Large intestine (tissue), 3 donors: Measurements from ENCODE around the gene MRM1. TPM values are rescaled to one million over a fixed set of nuclear protein-coding genes. Genes with fewer than 3 reads are reported as not detected.

Experiments used
- DNase-seq, 2 donors: peaks; one replicate each; pipeline versions ENCODE4 v3.0.0 to v3.0.0-alpha.2; 2013
- H3K27ac ChIP-seq: one replicate; pipeline ENCODE4 v1.5.1; 2013; ENCODE audit warnings: low read length
- H3K27me3 ChIP-seq: 2 replicates; pipeline ENCODE4 v1.6.1; 2013; ENCODE audit warnings: low read length; ENCODE audit not compliant: control insufficient read depth, insufficient read depth
- H3K36me3 ChIP-seq: 2 replicates; pipeline ENCODE4 v1.6.1; 2013; ENCODE audit warnings: low read length; ENCODE audit not compliant: control insufficient read depth, insufficient read depth
- H3K4me1 ChIP-seq: one replicate; pipeline ENCODE4 v1.6.1; 2013; ENCODE audit warnings: low read length; ENCODE audit not compliant: control insufficient read depth, insufficient read depth
- H3K4me3 ChIP-seq: one replicate; pipeline ENCODE4 v1.5.1; 2013; ENCODE audit warnings: low read length
- H3K9me3 ChIP-seq: one replicate; pipeline ENCODE4 v1.6.1; 2013; ENCODE audit warnings: mild to moderate bottlenecking, low read depth, low read length, moderate library complexity; ENCODE audit not compliant: control insufficient read depth
- WGBS: methylation state at CpG from one replicate; pipeline ENCODE4 v1.1.5; 2013; ENCODE audit warnings: low lambda C conversion rate; ENCODE audit not compliant: insufficient coverage; 5-methylcytosine and 5-hydroxymethylcytosine counted together
- polyA plus RNA-seq: library from polyadenylated mRNA; unstranded; fragments of 120-200 nt; gene quantifications from one replicate; pipeline ENCODE4 v1.2.1, GENCODE V29; 2013

The MRM1 gene
- polyA plus RNA-seq, 1 donor, result 6.9 TPM

- Histone ChIP-seq H3K36me3 (peaks cover 42% of the 10 kb centered on the region), H3K4me3 (peak within 1 kb of the TSS; percentile 90), H3K4me1 (peaks cover 35% of the 10 kb centered on the region), H3K27ac (peak within 1 kb of the TSS; percentile 98), H3K27me3 (no peaks in the 10 kb centered on the region), H3K9me3 (no peaks in the 10 kb centered on the region)
- WGBS, result no CpG with 5 or more reads among the region's 87 CpGs
- DNase-seq, result peak; percentile 75 to 87
Observed at GRCh38 chr17:36591434-36592315, 9.7 kb upstream of the MRM1 start, which contains the start of gene DHRS11. Gene DHRS11 (plus strand): TSS chr17:36591879. CDS start chr17:36592010, 131 bp downstream.

- no peaks in the 10 kb centered on the region for H3K27me3 ChIP-seq
- H3K36me3 ChIP-seq, result peaks cover 40% of the 10 kb centered on the region
- WGBS, result no CpG with 5 or more reads among the region's 20 CpGs
- peak overlapping the region; percentile 98 for H3K27ac ChIP-seq
- no peak for DNase-seq
- H3K4me1 ChIP-seq, result peaks cover 40% of the 10 kb centered on the region
- peak overlapping the region; percentile 90 for H3K4me3 ChIP-seq
- H3K9me3 ChIP-seq, result no peaks in the 10 kb centered on the region
Observed at GRCh38 chr17:36592316-36592715, 9.1 kb upstream of the MRM1 start.

- DNase-seq, result peak; percentile 95 to 98
- Histone ChIP-seq H3K36me3 (peaks cover 40% of the 10 kb centered on the region), H3K27ac (peak overlapping the region; percentile 98), H3K27me3 (no peaks in the 10 kb centered on the region), H3K4me3 (peak overlapping the region; percentile 90), H3K9me3 (no peaks in the 10 kb centered on the region), H3K4me1 (peaks cover 45% of the 10 kb centered on the region)
- WGBS, result no CpG with 5 or more reads among the region's 4 CpGs
Observed at GRCh38 chr17:36592716-36593321, 8.6 kb upstream of the MRM1 start.

GRCh38 chr17:36593656-36594316 lies 7.6 kb upstream of the MRM1 start:
- Histone ChIP-seq H3K4me1 (peaks cover 55% of the 10 kb centered on the region), H3K4me3 (peak overlapping the region; percentile 90)
- no CpG with 5 or more reads among the region's 8 CpGs for WGBS

GRCh38 chr17:36594626-36595401 lies 6.6 kb upstream of the MRM1 start:
- WGBS, result no CpG with 5 or more reads among the region's 13 CpGs
- peak; percentile 61 to 71 for DNase-seq
- H3K9me3 ChIP-seq, result no peaks in the 10 kb centered on the region
- H3K27me3 ChIP-seq, result no peaks in the 10 kb centered on the region
- H3K4me1 ChIP-seq, result peaks cover 65% of the 10 kb centered on the region
- peaks cover 47% of the 10 kb centered on the region for H3K36me3 ChIP-seq
- H3K27ac ChIP-seq, result peak overlapping the region; percentile 98
- H3K4me3 ChIP-seq, result no peak overlapping the region

More at GRCh38 chr17:36593656-36594316, 7.6 kb upstream of the MRM1 start:
- Histone ChIP-seq H3K27me3 (no peaks in the 10 kb centered on the region), H3K9me3 (no peaks in the 10 kb centered on the region), H3K36me3 (peaks cover 42% of the 10 kb centered on the region), H3K27ac (peak overlapping the region; percentile 98)
- peak; percentile 50 to 83 for DNase-seq

GRCh38 chr17:36597226-36597625 lies 4.2 kb upstream of the MRM1 start:
- H3K36me3 ChIP-seq, result peaks cover 48% of the 10 kb centered on the region
- no peaks in the 10 kb centered on the region for H3K9me3 ChIP-seq
- peaks cover 74% of the 10 kb centered on the region for H3K4me1 ChIP-seq
- H3K27ac ChIP-seq, result peak overlapping the region; percentile 84
- WGBS, result 40% methylated on average over 1 of the region's 6 CpGs
- no peak overlapping the region for H3K4me3 ChIP-seq
- H3K27me3 ChIP-seq, result no peaks in the 10 kb centered on the region
- peak; percentile 87 to 92 for DNase-seq

- no peaks in the 10 kb centered on the region for H3K9me3 ChIP-seq
- DNase-seq, result no peak
- peaks cover 79% of the 10 kb centered on the region for H3K4me1 ChIP-seq
- no CpG with 5 or more reads among the region's 11 CpGs for WGBS
- peak overlapping the region; percentile 84 for H3K27ac ChIP-seq
- H3K4me3 ChIP-seq, result no peak overlapping the region
- peaks cover 48% of the 10 kb centered on the region for H3K36me3 ChIP-seq
- H3K27me3 ChIP-seq, result no peaks in the 10 kb centered on the region
Observed at GRCh38 chr17:36597866-36598777, 3.3 kb upstream of the MRM1 start.

GRCh38 chr17:36598951-36599401 lies 2.4 kb upstream of the MRM1 start:
- H3K36me3 ChIP-seq, result peaks cover 48% of the 10 kb centered on the region

More at GRCh38 chr17:36598951-36599401, 2.4 kb upstream of the MRM1 start:
- DNase-seq, result peak; percentile 57 to 84
- peaks cover 75% of the 10 kb centered on the region for H3K4me1 ChIP-seq
- peak overlapping the region; percentile 84 for H3K27ac ChIP-seq
- no peak overlapping the region for H3K4me3 ChIP-seq
- H3K9me3 ChIP-seq, result no peaks in the 10 kb centered on the region
- no CpG with 5 or more reads among the region's 13 CpGs for WGBS
- no peaks in the 10 kb centered on the region for H3K27me3 ChIP-seq
